ENCODE measurements around the gene YTHDC1.

DNA sequence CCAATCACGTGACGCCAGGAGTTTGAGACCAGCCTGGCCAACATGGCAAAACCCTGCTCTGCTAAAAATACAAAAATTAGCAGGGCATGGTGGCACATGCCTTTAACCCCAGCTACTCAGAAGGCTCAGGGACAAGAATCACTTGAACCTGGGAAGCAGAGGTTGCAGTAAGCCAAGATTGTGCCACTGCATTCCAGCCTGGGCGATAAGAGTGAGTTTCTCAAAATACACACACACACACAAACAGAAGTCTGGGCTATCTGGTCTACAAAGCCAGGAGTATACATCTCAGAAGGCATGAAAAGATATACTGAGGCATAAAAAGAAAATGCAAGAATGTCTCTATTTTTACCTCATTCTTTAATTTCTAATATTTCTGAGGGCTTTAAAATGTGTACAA, 11.3 kb downstream of the YTHDC1 start:
- TF ChIP-seq, protein P1, sequence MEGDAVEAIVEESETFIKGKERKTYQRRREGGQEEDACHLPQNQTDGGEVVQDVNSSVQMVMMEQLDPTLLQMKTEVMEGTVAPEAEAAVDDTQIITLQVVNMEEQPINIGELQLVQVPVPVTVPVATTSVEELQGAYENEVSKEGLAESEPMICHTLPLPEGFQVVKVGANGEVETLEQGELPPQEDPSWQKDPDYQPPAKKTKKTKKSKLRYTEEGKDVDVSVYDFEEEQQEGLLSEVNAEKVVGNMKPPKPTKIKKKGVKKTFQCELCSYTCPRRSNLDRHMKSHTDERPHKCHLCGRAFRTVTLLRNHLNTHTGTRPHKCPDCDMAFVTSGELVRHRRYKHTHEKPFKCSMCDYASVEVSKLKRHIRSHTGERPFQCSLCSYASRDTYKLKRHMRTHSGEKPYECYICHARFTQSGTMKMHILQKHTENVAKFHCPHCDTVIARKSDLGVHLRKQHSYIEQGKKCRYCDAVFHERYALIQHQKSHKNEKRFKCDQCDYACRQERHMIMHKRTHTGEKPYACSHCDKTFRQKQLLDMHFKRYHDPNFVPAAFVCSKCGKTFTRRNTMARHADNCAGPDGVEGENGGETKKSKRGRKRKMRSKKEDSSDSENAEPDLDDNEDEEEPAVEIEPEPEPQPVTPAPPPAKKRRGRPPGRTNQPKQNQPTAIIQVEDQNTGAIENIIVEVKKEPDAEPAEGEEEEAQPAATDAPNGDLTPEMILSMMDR (IDR thresholded peaks at IDR 0.05 in 4 of 5, conservative IDR thresholded peaks at IDR 0.05 in 1 of 5) = no peak
- TF ChIP-seq POLR2A (IDR thresholded peaks at IDR 0.05) = no peak
